ENCODE data around the gene GYPB.
"Not testable (repeated sequence)": the region's sequence is repeated elsewhere in the genome, so short reads cannot be mapped to it uniquely, and the experiment has no call there.

GRCh38 chr4:144030708-144031107 is 11.5 kb upstream of the GYPB start:
- TF ChIP-seq CTCF (conservative IDR thresholded peaks at IDR 0.05; ENCODE audit: low read length); EZH2phosphoT487 (IDR thresholded peaks at IDR 0.05; ENCODE audit: borderline replicate concordance): not testable (repeated sequence)
